ENCODE results near the gene TRIM44. TPM values are rescaled to one million over a fixed set of nuclear protein-coding genes. Genes with fewer than 3 reads are reported as not detected.

Gene TRIM44
- total and polyA plus RNA-seq, 8 donors: 5.1 to 65.3 (median 19.1) TPM

DNA sequence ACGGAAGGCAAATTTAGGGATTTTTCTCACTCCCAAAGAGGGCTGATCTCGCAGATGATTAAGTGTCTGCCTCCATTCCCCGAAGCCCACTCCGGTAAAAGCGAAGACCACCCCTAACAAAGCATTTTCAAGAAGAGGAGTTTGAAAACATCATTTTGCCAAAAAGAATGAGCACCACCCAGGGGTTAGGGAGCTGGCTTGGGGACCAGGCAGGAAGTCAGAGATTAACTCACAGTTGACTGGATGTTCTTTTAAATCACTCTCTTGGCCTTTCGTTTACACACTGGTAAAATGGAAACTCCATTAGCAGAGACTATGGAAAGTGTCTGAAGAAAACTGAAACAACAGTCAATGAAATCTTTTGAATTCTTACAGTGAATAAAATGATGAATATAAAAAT lies 7.9 kb upstream of the TRIM44 start:
- intact Hi-C loops (cut with DNase I; ENCODE audit: low total_unique reads): no loop called here
- no peak overlapping the region for H3K4me3 ChIP-seq
- H3K4me1 ChIP-seq: no peaks in the 10 kb centered on the region
- no peak for TF ChIP-seq POLR2AphosphoS5 (IDR thresholded peaks at IDR 0.05)
- TF ChIP-seq, protein P1, sequence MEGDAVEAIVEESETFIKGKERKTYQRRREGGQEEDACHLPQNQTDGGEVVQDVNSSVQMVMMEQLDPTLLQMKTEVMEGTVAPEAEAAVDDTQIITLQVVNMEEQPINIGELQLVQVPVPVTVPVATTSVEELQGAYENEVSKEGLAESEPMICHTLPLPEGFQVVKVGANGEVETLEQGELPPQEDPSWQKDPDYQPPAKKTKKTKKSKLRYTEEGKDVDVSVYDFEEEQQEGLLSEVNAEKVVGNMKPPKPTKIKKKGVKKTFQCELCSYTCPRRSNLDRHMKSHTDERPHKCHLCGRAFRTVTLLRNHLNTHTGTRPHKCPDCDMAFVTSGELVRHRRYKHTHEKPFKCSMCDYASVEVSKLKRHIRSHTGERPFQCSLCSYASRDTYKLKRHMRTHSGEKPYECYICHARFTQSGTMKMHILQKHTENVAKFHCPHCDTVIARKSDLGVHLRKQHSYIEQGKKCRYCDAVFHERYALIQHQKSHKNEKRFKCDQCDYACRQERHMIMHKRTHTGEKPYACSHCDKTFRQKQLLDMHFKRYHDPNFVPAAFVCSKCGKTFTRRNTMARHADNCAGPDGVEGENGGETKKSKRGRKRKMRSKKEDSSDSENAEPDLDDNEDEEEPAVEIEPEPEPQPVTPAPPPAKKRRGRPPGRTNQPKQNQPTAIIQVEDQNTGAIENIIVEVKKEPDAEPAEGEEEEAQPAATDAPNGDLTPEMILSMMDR (IDR thresholded peaks at IDR 0.05): no peak
- TF ChIP-seq POLR2A (IDR thresholded peaks at IDR 0.05): no peak
- TF ChIP-seq EP300 (IDR thresholded peaks at IDR 0.05): no peak
- H3K27me3 ChIP-seq: peaks cover 0 to 21% (median 0%) of the 10 kb centered on the region in 3 donors
- H3K36me3 ChIP-seq: no peaks in the 10 kb centered on the region
- DNase-seq: peak in 1 of 2 donors; percentile 16
- WGBS, 5 donors: 48 to 62% (median 53%) methylated on average over 6 of the region's 6 CpGs
- no peak overlapping the region for H3K27ac ChIP-seq
- no peaks in the 10 kb centered on the region for H3K9me3 ChIP-seq

- no peak for DNase-seq
- H3K4me1 ChIP-seq: no peaks in the 10 kb centered on the region
- peaks cover 0 to 21% (median 0%) of the 10 kb centered on the region in 3 donors for H3K27me3 ChIP-seq
- H3K9me3 ChIP-seq: no peaks in the 10 kb centered on the region
- WGBS, 5 donors: 43 to 75% (median 71%) methylated on average over 1 of the region's 1 CpG
- no peak for TF ChIP-seq EP300 (IDR thresholded peaks at IDR 0.05)
- H3K36me3 ChIP-seq: no peaks in the 10 kb centered on the region
- H3K4me3 ChIP-seq: no peak overlapping the region
- no peak overlapping the region for H3K27ac ChIP-seq
- intact Hi-C loops (cut with DNase I; ENCODE audit: low total_unique reads): no loop called here
Observed at GRCh38 chr11:35655254-35655653, 7.3 kb upstream of the TRIM44 start.

GRCh38 chr11:35655856-35656255 lies 6.7 kb upstream of the TRIM44 start:
- no peak for TF ChIP-seq EP300 (IDR thresholded peaks at IDR 0.05)
- no peak for TF ChIP-seq POLR2A (IDR thresholded peaks at IDR 0.05)
- no peak for TF ChIP-seq POLR2AphosphoS5 (IDR thresholded peaks at IDR 0.05)
- TF ChIP-seq, protein P1 (IDR thresholded peaks at IDR 0.05): no peak
- WGBS, 5 donors: 67 to 76% (median 68%) methylated on average over 4 of the region's 4 CpGs
- Histone ChIP-seq H3K27ac (no peak overlapping the region), H3K4me3 (no peak overlapping the region), H3K9me3 (no peaks in the 10 kb centered on the region), H3K36me3 (no peaks in the 10 kb centered on the region), H3K27me3 (peaks cover 0 to 21% (median 0%) of the 10 kb centered on the region in 3 donors), H3K4me1 (no peaks in the 10 kb centered on the region)
- intact Hi-C loops (cut with DNase I; ENCODE audit: low total_unique reads): no loop called here
- DNase-seq: no peak

DNA sequence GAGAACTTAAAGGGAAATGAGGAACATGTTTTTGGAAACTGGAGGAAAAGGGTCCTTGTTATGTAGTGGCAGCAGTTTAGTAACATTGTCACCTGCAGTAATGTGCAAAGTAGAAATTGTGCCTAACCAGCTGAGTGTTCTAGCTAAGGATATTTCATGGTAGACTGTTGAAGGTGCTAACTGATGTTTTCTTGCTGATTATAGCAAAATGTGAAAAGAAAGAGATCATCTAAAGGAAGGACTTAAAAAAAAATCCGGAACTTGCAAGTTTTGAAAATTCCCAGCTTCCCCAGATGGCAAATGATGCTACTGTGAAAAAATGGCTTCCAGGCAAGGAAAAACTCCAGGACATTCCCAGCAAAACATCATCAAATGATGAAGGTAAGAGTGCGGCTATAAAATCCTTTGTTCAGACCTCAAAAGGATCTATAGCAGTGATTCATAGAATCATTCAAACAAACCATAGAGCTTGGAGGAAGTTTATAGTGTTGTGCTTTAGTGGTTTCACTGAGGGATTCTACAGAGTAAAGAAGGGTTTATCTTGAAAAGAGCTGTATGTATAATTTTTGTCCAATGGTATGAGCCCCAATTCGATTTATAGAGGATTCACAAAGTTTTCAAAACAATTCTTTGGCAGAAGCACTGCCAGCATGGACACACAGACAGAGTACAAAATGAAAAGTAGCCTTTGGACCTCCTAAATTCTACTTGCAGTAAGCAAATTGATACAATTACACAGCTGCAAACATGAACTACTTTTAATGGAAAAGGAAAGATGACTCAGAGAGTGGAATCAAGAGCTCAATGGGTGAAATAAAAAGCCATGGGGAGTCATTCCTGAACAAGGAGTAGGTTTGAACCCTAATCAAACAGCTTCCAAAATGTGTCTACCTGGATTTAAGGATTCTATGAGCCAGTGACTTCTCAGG lies 4.3 kb upstream of the TRIM44 start:
- no peak overlapping the region for H3K27ac ChIP-seq
- H3K27me3 ChIP-seq: peaks cover 0 to 21% (median 0%) of the 10 kb centered on the region in 3 donors
- 64 to 68% (median 66%) methylated on average over 3 of the region's 3 CpGs for WGBS, 5 donors
- TF ChIP-seq, protein P1 (IDR thresholded peaks at IDR 0.05): no peak
- TF ChIP-seq POLR2AphosphoS5 (IDR thresholded peaks at IDR 0.05): no peak
- H3K9me3 ChIP-seq: no peaks in the 10 kb centered on the region
- no peak overlapping the region for H3K4me3 ChIP-seq
- H3K36me3 ChIP-seq: no peaks in the 10 kb centered on the region
- peaks cover 7 to 15% (median 14%) of the 10 kb centered on the region in 4 donors for H3K4me1 ChIP-seq
- no peak for DNase-seq
- intact Hi-C loops (cut with DNase I; ENCODE audit: low total_unique reads): no loop called here

DNA sequence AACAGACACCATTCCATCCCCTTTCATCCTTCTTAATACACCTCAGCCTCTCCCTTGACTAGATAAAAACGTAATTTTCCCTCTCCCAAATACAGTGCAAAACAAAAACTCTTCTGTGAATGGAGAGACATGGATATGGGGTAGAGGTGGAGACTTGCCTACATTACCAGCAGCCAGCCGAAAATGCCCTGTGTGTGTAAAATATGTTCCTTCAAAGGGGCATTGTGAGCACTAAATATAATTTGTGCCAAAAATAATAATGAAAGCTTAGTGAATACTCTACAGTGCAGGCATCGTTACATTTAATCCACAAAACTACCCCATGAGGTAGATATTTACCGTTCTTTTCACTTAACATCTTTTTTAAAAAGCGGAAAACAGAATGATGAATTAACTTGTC lies 1.0 kb upstream of the TRIM44 start:
- no peak for DNase-seq
- Histone ChIP-seq H3K9me3 (peaks cover 0 to 20% (median 4%) of the 10 kb centered on the region in 4 donors), H3K27ac (peak overlapping the region in 4 of 5 donors; percentile 96 to 97 (median 96)), H3K4me3 (peak overlapping the region; percentile 66 to 85 (median 82)), H3K4me1 (peaks cover 15 to 30% (median 27%) of the 10 kb centered on the region in 4 donors), H3K27me3 (peaks cover 0 to 12% (median 0%) of the 10 kb centered on the region in 3 donors), H3K36me3 (peaks cover 0 to 2% (median 0%) of the 10 kb centered on the region in 4 donors)
- TF ChIP-seq POLR2AphosphoS5 (IDR thresholded peaks at IDR 0.05) (no peak), POLR2A (IDR thresholded peaks at IDR 0.05) (no peak)
- intact Hi-C loops (cut with DNase I; ENCODE audit: low total_unique reads): no loop called here
- WGBS, 5 donors: 27 to 39% (median 29%) methylated on average over 5 of the region's 5 CpGs
